Aorta (tissue), 5 donors: ENCODE data around the gene NMNAT2. TPM values are rescaled to one million over a fixed set of nuclear protein-coding genes. Genes with fewer than 3 reads are reported as not detected.

Experiments used
- ATAC-seq: fragments of 200-7000 bp; cut with Tn5 transposase; one replicate; pipeline ENCODE4 v1.9.1; 2022; ENCODE audit warnings: moderate library complexity; ENCODE audit not compliant: low FRiP score
- DNase-seq, 2 donors: peaks; one replicate each; pipeline ENCODE4 v3.0.0-alpha.2; 2020
- H3K27ac ChIP-seq, 2 donors: one replicate each; pipeline ENCODE4 v1.5.1; 2013; ENCODE audit warnings: low read length in 2 of 2, mild to moderate bottlenecking in 2 of 2, moderate library complexity in 2 of 2, control low read depth in 1 of 2, inconsistent platforms in 1 of 2, low read depth in 1 of 2
- H3K27me3 ChIP-seq, 2 donors: one replicate each; pipeline ENCODE4 v1.6.1; 2013; ENCODE audit warnings: control low read depth in 1 of 2, low read length in 1 of 2, mild to moderate bottlenecking in 1 of 2, moderate library complexity in 1 of 2; ENCODE audit not compliant: insufficient read depth in 2 of 2, control insufficient read depth in 1 of 2
- H3K36me3 ChIP-seq, 2 donors: one replicate each; pipeline ENCODE4 v1.6.1; 2013; ENCODE audit warnings: control low read depth in 1 of 2, low read length in 1 of 2, mild to moderate bottlenecking in 1 of 2; ENCODE audit not compliant: insufficient read depth in 2 of 2, control insufficient read depth in 1 of 2
- H3K4me1 ChIP-seq, 2 donors: one replicate each; pipeline ENCODE4 v1.6.1; 2013; ENCODE audit warnings: low read length in 2 of 2, control low read depth in 1 of 2, mild to moderate bottlenecking in 1 of 2, moderate library complexity in 1 of 2; ENCODE audit not compliant: insufficient read depth in 2 of 2, control insufficient read depth in 1 of 2
- H3K4me3 ChIP-seq, 2 donors: one replicate each; pipeline ENCODE4 v1.5.1; 2013; ENCODE audit warnings: low read length in 2 of 2, control low read depth in 1 of 2, mild to moderate bottlenecking in 1 of 2
- H3K9me3 ChIP-seq: one replicate; pipeline ENCODE4 v1.6.1; 2013; ENCODE audit warnings: mild to moderate bottlenecking, low read length; ENCODE audit not compliant: control insufficient read depth
- WGBS, 2 donors: extraction: QIAGEN DNeasy Blood & Tissue Kit; methylation state at CpG; one replicate each; pipeline ENCODE4 v1.1.7; 2013; 5-methylcytosine and 5-hydroxymethylcytosine counted together
- intact Hi-C, 2 donors: fragments of 100-400 bp; cut with DNase I; formaldehyde crosslinking; loops; one replicate each; pipeline versions ENCODE4 v1.14.2 to v1.15.0; 2022
- polyA plus RNA-seq, 2 donors: library from polyadenylated mRNA; stranded (reverse); fragments of 200-250 nt; gene quantifications; one replicate each; pipeline ENCODE4 v1.2.3, GENCODE V29; 2013
- total RNA-seq, 2 donors: library from RNA; stranded (reverse); fragmentation: NEBNext Ultra II Directional; extraction: Animal tissue kit (Norgen Biotek cat#: 25700); gene quantifications; one replicate each; pipeline ENCODE4 v1.2.1, GENCODE V29; 2021
- donor health status: healthy with polysubstance abuse.
- donor health status: Bipolar disorder and iron deficiency.
- donor health status: DM: no; HTN: no; CAD: no.
- donor health status: DM: no; HTN: no; CAD: no.
- donor health status: DM: yes; HTN: yes; CAD: no.

Gene NMNAT2
- total and polyA plus RNA-seq, 4 donors: 0.25 to 2.8 (median 1.3) TPM; not detected in 1

- H3K36me3 ChIP-seq: no peaks in the 10 kb centered on the region
- WGBS, 2 donors: 60 to 83% methylated on average over 4 of the region's 4 CpGs
- no peaks in the 10 kb centered on the region for H3K27me3 ChIP-seq
- ATAC-seq (no peak), DNase-seq (no peak)
- intact Hi-C loops: no loop called here
- no peak overlapping the region for H3K4me3 ChIP-seq
- H3K9me3 ChIP-seq: no peaks in the 10 kb centered on the region
- H3K27ac ChIP-seq: no peak overlapping the region
- peaks cover 0 to 2% of the 10 kb centered on the region in 2 donors for H3K4me1 ChIP-seq
Measured at GRCh38 chr1:183285746-183286145, 132.4 kb downstream of the NMNAT2 start.

- Histone ChIP-seq H3K9me3 (no peaks in the 10 kb centered on the region), H3K36me3 (no peaks in the 10 kb centered on the region), H3K27ac (no peak overlapping the region), H3K4me1 (peaks cover 0 to 2% of the 10 kb centered on the region in 2 donors), H3K27me3 (no peaks in the 10 kb centered on the region), H3K4me3 (no peak overlapping the region)
- DNase-seq: no peak
- ATAC-seq: no peak
- intact Hi-C loops: no loop called here
- WGBS, 2 donors: 92 to 93% methylated on average over 1 of the region's 1 CpG
Measured at GRCh38 chr1:183285256-183285655, 132.9 kb downstream of the NMNAT2 start.

- WGBS, 2 donors: 93 to 96% methylated on average over 5 of the region's 5 CpGs
- no peak overlapping the region for H3K27ac ChIP-seq
- peaks cover 0 to 2% of the 10 kb centered on the region in 2 donors for H3K4me1 ChIP-seq
- no peaks in the 10 kb centered on the region for H3K9me3 ChIP-seq
- DNase-seq: no peak
- H3K4me3 ChIP-seq: no peak overlapping the region
- no peaks in the 10 kb centered on the region for H3K36me3 ChIP-seq
- ATAC-seq: no peak
- no peaks in the 10 kb centered on the region for H3K27me3 ChIP-seq
- intact Hi-C loops: no loop called here
Measured at GRCh38 chr1:183284086-183284485, 134.1 kb downstream of the NMNAT2 start.

GRCh38 chr1:183283286-183283685 is 134.9 kb downstream of the NMNAT2 start:
- ATAC-seq (no peak), DNase-seq (no peak)
- no peak overlapping the region for H3K4me3 ChIP-seq
- H3K27me3 ChIP-seq: no peaks in the 10 kb centered on the region
- no peak overlapping the region for H3K27ac ChIP-seq
- no peaks in the 10 kb centered on the region for H3K36me3 ChIP-seq
- intact Hi-C loops: loop anchor here in 1 of 2 donors (2.0 kb wide), 1 partner anchor 188 kb away; no protein-coding TSS in a partner anchor
- H3K4me1 ChIP-seq: peaks cover 0 to 2% of the 10 kb centered on the region in 2 donors
- WGBS, 2 donors: 65 to 69% methylated on average over 5 of the region's 5 CpGs
- H3K9me3 ChIP-seq: no peaks in the 10 kb centered on the region

GRCh38 chr1:183282101-183282855 is 135.9 kb downstream of the NMNAT2 start:
- intact Hi-C loops: loop anchor here in 1 of 2 donors (2.0 kb wide), 1 partner anchor 189 kb away; no protein-coding TSS in a partner anchor

GRCh38 chr1:183281553-183282091 is 136.6 kb downstream of the NMNAT2 start:
- Histone ChIP-seq H3K36me3 (no peaks in the 10 kb centered on the region), H3K27me3 (no peaks in the 10 kb centered on the region), H3K27ac (peak overlapping the region in 1 of 2 donors; percentile 11), H3K4me3 (no peak overlapping the region), H3K9me3 (no peaks in the 10 kb centered on the region), H3K4me1 (peaks cover 0 to 2% of the 10 kb centered on the region in 2 donors)
- 6 to 7% methylated on average over 12 of the region's 12 CpGs for WGBS, 2 donors
- intact Hi-C loops: loop anchor here (1.0 to 2.0 kb wide), 2 partner anchors 37 to 189 kb away; no protein-coding TSS in a partner anchor
- peak; percentile 95 for ATAC-seq
- DNase-seq: peak; percentile 92 to 95

More at GRCh38 chr1:183282101-183282855, 135.9 kb downstream of the NMNAT2 start:
- Histone ChIP-seq H3K9me3 (no peaks in the 10 kb centered on the region), H3K27ac (peak overlapping the region in 1 of 2 donors; percentile 11), H3K4me1 (peaks cover 0 to 2% of the 10 kb centered on the region in 2 donors), H3K27me3 (no peaks in the 10 kb centered on the region), H3K4me3 (no peak overlapping the region), H3K36me3 (no peaks in the 10 kb centered on the region)
- 74 to 76% methylated on average over 9 of the region's 9 CpGs for WGBS, 2 donors
- no peak for DNase-seq
- no peak for ATAC-seq

GRCh38 chr1:183281039-183281438 is 137.1 kb downstream of the NMNAT2 start:
- peak; percentile 31 for ATAC-seq
- intact Hi-C loops: loop anchor here (1.0 kb wide), 1 partner anchor 37 kb away; no protein-coding TSS in a partner anchor
- peak in 1 of 2 donors; percentile 56 for DNase-seq
- H3K27ac ChIP-seq: peak overlapping the region in 1 of 2 donors; percentile 23
- H3K36me3 ChIP-seq: no peaks in the 10 kb centered on the region
- H3K4me3 ChIP-seq: no peak overlapping the region
- WGBS, 2 donors: 80 to 89% methylated on average over 2 of the region's 2 CpGs
- no peaks in the 10 kb centered on the region for H3K9me3 ChIP-seq
- no peaks in the 10 kb centered on the region for H3K27me3 ChIP-seq
- H3K4me1 ChIP-seq: peaks cover 0 to 2% of the 10 kb centered on the region in 2 donors

GRCh38 chr1:183279835-183280234 is 138.3 kb downstream of the NMNAT2 start:
- intact Hi-C loops: loop anchor here in 1 of 2 donors (10.0 kb wide), 1 partner anchor 275 kb away; no protein-coding TSS in a partner anchor
- WGBS, 2 donors: 95 to 97% methylated on average over 6 of the region's 6 CpGs
- no peak for ATAC-seq
- Histone ChIP-seq H3K4me1 (peaks cover 0 to 2% of the 10 kb centered on the region in 2 donors), H3K36me3 (no peaks in the 10 kb centered on the region), H3K4me3 (no peak overlapping the region), H3K27me3 (no peaks in the 10 kb centered on the region), H3K27ac (no peak overlapping the region), H3K9me3 (no peaks in the 10 kb centered on the region)
- DNase-seq: peak in 1 of 2 donors; percentile 72
